Neural cell (in vitro differentiated cells): ENCODE data around the gene ARHGAP10.

ENCODE experiments used
- EP300 ChIP-seq: fragments of 450-650 bp; conservative IDR thresholded peaks from 2 replicates; pipeline ENCODE4 v1.6.1; 2014; ENCODE audit warnings: antibody characterized with exemption, mild to moderate bottlenecking, moderate library complexity; ENCODE audit not compliant: poor library complexity, severe bottlenecking
- TF ChIP-seq, protein P1 (sequence below): fragments of 450-650 bp; IDR thresholded peaks from 2 replicates; pipeline ENCODE4 v1.5.1; 2014; ENCODE audit warnings: antibody characterized with exemption, mild to moderate bottlenecking, moderate library complexity; ENCODE audit not compliant: poor library complexity, severe bottlenecking

DNA sequence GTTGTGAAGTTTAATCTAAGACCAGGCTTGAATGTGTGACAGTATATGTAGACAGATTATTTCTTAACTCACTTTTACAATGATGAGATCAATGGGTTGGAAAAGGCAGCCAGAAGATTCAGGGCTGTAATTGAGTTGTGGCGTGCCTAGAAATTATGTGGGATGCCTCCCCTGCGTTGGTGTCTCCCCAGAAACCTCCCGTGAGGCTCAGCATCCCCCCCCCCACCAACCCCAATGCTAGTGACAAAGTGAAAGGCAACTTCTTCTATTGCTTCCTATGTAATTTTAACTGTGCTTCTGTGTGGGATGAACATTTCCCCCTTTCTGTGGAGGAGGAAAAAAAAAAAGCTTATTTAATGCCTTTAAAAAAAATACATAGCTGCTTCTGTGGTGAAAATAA is 297.9 kb downstream of the ARHGAP10 start:
- no peak for TF ChIP-seq EP300
- TF ChIP-seq, protein P1, sequence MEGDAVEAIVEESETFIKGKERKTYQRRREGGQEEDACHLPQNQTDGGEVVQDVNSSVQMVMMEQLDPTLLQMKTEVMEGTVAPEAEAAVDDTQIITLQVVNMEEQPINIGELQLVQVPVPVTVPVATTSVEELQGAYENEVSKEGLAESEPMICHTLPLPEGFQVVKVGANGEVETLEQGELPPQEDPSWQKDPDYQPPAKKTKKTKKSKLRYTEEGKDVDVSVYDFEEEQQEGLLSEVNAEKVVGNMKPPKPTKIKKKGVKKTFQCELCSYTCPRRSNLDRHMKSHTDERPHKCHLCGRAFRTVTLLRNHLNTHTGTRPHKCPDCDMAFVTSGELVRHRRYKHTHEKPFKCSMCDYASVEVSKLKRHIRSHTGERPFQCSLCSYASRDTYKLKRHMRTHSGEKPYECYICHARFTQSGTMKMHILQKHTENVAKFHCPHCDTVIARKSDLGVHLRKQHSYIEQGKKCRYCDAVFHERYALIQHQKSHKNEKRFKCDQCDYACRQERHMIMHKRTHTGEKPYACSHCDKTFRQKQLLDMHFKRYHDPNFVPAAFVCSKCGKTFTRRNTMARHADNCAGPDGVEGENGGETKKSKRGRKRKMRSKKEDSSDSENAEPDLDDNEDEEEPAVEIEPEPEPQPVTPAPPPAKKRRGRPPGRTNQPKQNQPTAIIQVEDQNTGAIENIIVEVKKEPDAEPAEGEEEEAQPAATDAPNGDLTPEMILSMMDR = no peak
